ENCODE measurements around the gene TAMM41. TPM values are rescaled to one million over a fixed set of nuclear protein-coding genes. Genes with fewer than 3 reads are reported as not detected.
A peak's percentile ranks its signal among the peaks of the same experiment; 100 is the strongest.

TAMM41 gene
- total RNA-seq, 1 experiment from 2014 or later, result 19.7 TPM

DNA sequence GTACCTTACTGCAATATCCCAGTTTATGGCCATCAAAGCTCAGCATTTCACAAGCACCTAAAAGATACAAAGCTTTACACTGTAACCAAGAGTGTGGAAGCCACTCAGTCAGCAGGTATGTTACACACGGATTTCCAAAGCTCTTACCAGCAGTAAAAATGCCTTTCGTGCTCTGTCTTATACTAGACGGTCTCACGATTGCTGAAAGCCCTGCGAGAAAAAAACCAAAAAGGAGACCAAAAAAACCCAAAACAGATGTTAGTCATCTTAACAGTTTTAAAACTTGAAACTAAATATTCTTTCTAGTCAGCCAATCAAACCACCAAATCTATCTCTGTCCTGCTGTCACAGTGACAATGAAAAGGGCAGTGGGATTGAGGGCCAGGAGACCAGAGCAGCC, 39.0 kb downstream of the TAMM41 start:
- Histone ChIP-seq H3K9me3 (no peaks in the 10 kb centered on the region), H3K4me3 (ENCODE audit: low read depth, low read length) (no peak overlapping the region), H3K36me3 (ENCODE audit: control insufficient read depth, insufficient read depth, low read length) (peaks cover 4% of the 10 kb centered on the region; the same call in 1 of the 2 replicates), H3K27me3 (replicated peaks; ENCODE audit: control insufficient read depth, insufficient read depth, low read length) (no peaks in the 10 kb centered on the region), H3K4me1 (no peaks in the 10 kb centered on the region)
- H3K4me1 Mint-ChIP-seq (ENCODE audit: low read depth, unreplicated experiment), result no peaks in the 10 kb centered on the region
- H3K36me3 Mint-ChIP-seq (ENCODE audit: insufficient read depth, unreplicated experiment), result peaks cover 21% of the 10 kb centered on the region
- H3K9me3 Mint-ChIP-seq (ENCODE audit: unreplicated experiment), result no peaks in the 10 kb centered on the region
- no peak for DNase-seq
- no TSS peak for BruUV-seq (replicated peaks)
- no peak overlapping the region for H3K27ac Mint-ChIP-seq (ENCODE audit: unreplicated experiment)
- no peak overlapping the region for H3K4me3 Mint-ChIP-seq (ENCODE audit: unreplicated experiment)
- no peaks in the 10 kb centered on the region for H3K27me3 Mint-ChIP-seq (ENCODE audit: insufficient read depth, unreplicated experiment)
- intact Hi-C loops (cut with micrococcal nuclease; ENCODE audit: unreplicated experiment), result no loop called here
- TF ChIP-seq, protein P1, sequence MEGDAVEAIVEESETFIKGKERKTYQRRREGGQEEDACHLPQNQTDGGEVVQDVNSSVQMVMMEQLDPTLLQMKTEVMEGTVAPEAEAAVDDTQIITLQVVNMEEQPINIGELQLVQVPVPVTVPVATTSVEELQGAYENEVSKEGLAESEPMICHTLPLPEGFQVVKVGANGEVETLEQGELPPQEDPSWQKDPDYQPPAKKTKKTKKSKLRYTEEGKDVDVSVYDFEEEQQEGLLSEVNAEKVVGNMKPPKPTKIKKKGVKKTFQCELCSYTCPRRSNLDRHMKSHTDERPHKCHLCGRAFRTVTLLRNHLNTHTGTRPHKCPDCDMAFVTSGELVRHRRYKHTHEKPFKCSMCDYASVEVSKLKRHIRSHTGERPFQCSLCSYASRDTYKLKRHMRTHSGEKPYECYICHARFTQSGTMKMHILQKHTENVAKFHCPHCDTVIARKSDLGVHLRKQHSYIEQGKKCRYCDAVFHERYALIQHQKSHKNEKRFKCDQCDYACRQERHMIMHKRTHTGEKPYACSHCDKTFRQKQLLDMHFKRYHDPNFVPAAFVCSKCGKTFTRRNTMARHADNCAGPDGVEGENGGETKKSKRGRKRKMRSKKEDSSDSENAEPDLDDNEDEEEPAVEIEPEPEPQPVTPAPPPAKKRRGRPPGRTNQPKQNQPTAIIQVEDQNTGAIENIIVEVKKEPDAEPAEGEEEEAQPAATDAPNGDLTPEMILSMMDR (IDR thresholded peaks at IDR 0.05; ENCODE audit: insufficient read depth in 1 of 2, low read depth in 1 of 2, low read length in 1 of 2, severe bottlenecking in 1 of 2, unreplicated experiment in 1 of 2), result no peak
- ChIA-PET CTCF (interaction anchor here (1.5 kb wide), 1 partner anchor 33 kb away, joined by 7 read pairs; no protein-coding TSS in a partner anchor), POLR2A (no interaction called here)

DNA sequence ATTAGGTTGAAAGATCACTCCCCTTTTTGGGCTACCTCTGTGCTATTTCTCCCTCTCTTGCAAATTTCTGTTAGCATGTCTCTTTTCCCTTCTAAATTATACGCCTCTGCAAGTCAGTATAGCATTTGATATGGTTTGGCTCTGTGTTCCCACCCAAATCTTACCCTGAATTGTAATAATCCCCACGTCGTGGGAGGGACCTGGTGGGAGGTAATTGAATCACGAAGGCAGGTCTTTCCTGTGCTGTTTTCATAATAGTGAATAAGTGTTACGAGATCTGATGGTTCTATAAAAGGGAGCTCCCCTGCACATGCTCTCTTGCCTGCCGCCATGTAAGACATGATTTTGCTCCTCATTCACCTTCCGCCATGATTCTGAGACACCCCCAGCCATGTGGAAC, 41.0 kb downstream of the TAMM41 start:
- H3K9me3 ChIP-seq, result no peaks in the 10 kb centered on the region
- H3K4me1 ChIP-seq, result no peaks in the 10 kb centered on the region
- peaks cover 11% of the 10 kb centered on the region for H3K9me3 Mint-ChIP-seq (ENCODE audit: unreplicated experiment)
- no peak overlapping the region for H3K27ac Mint-ChIP-seq (ENCODE audit: unreplicated experiment)
- no peaks in the 10 kb centered on the region for H3K27me3 ChIP-seq (replicated peaks; ENCODE audit: control insufficient read depth, insufficient read depth, low read length)
- no peak overlapping the region for H3K4me3 ChIP-seq (ENCODE audit: low read depth, low read length)
- intact Hi-C loops (cut with micrococcal nuclease; ENCODE audit: unreplicated experiment), result loop anchor here (2.0 kb wide), 1 partner anchor 143 kb away; no protein-coding TSS in a partner anchor
- H3K4me1 Mint-ChIP-seq (ENCODE audit: low read depth, unreplicated experiment), result no peaks in the 10 kb centered on the region
- TF ChIP-seq, protein P1 (IDR thresholded peaks at IDR 0.05; ENCODE audit: insufficient read depth in 1 of 2, low read depth in 1 of 2, low read length in 1 of 2, severe bottlenecking in 1 of 2, unreplicated experiment in 1 of 2), result no peak
- peaks cover 40% of the 10 kb centered on the region for H3K36me3 Mint-ChIP-seq (ENCODE audit: insufficient read depth, unreplicated experiment)
- peaks cover 4% of the 10 kb centered on the region; the same call in 1 of the 2 replicates for H3K36me3 ChIP-seq (ENCODE audit: control insufficient read depth, insufficient read depth, low read length)
- POLR2A ChIA-PET, result no interaction called here
- BruUV-seq (replicated peaks), result no TSS peak
- DNase-seq, result no peak
- no peak overlapping the region for H3K4me3 Mint-ChIP-seq (ENCODE audit: unreplicated experiment)
- no peaks in the 10 kb centered on the region for H3K27me3 Mint-ChIP-seq (ENCODE audit: insufficient read depth, unreplicated experiment)
- CTCF ChIA-PET, result interaction anchor here (1.0 kb wide), 1 partner anchor 18 kb away, joined by 3 read pairs; no protein-coding TSS in a partner anchor

DNA sequence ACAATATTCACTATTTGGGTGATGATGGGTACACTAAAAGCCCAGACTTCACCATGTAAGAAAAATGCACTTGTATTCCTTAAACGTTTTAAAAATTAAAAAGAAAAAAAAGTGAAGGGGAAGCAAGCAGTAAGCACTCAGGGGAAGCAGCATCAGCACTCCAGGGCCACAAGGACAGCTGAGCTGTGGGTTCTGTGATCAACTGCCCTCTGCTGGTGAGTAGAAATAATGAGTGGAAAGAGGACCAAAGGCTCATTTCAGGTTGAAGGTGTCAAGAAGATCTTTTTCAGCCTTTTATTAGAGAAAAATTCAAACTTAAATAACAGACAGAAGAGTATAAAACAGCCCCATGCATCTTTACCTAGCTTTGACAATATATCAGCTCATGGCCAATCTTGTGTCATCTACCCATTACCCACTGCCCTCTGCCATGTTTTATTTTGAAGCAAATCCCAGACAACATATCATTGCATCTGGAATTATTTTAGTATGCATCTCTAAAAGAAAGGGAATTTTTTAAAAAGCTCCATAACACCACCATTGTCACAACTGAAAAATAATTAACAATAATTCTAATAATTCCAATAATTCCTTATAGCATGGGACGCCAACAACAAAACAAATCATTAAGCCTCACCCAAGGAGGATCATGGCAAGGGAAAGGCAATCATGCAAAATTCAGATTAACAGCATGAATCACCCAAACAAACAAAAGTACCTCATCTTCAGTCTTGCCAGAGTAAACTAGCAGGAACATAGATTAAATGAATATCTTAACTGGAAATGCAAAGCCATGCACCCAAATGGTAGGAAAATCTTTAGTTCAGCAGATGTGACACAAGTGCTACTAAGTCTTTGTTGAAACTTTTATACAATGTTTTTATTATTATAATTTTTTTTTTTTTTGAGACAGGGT, 42.5 kb downstream of the TAMM41 start:
- no TSS peak for BruUV-seq (replicated peaks)
- ChIA-PET CTCF (interaction anchor here (0.7 to 1.0 kb wide), 6 partner anchors 20 to 425 kb away, joined by 3 to 9 read pairs (median 6); no protein-coding TSS in a partner anchor), POLR2A (no interaction called here)
- no peaks in the 10 kb centered on the region for H3K27me3 ChIP-seq (replicated peaks; ENCODE audit: control insufficient read depth, insufficient read depth, low read length)
- peaks cover 4% of the 10 kb centered on the region; the same call in 1 of the 2 replicates for H3K36me3 ChIP-seq (ENCODE audit: control insufficient read depth, insufficient read depth, low read length)
- TF ChIP-seq, protein P1 (IDR thresholded peaks at IDR 0.05; ENCODE audit: insufficient read depth in 1 of 2, low read depth in 1 of 2, low read length in 1 of 2, severe bottlenecking in 1 of 2, unreplicated experiment in 1 of 2), result peak; percentile 73 to 79
- H3K4me3 ChIP-seq (ENCODE audit: low read depth, low read length), result no peak overlapping the region
- Mint-ChIP-seq H3K4me1 (ENCODE audit: low read depth, unreplicated experiment) (no peaks in the 10 kb centered on the region), H3K36me3 (ENCODE audit: insufficient read depth, unreplicated experiment) (peaks cover 47% of the 10 kb centered on the region), H3K9me3 (ENCODE audit: unreplicated experiment) (peaks cover 11% of the 10 kb centered on the region), H3K27ac (ENCODE audit: unreplicated experiment) (no peak overlapping the region), H3K4me3 (ENCODE audit: unreplicated experiment) (no peak overlapping the region), H3K27me3 (ENCODE audit: insufficient read depth, unreplicated experiment) (no peaks in the 10 kb centered on the region)
- peak; percentile 47 to 55 for DNase-seq
- H3K9me3 ChIP-seq, result no peaks in the 10 kb centered on the region
- intact Hi-C loops (cut with micrococcal nuclease; ENCODE audit: unreplicated experiment), result loop anchor here (1.0 to 2.0 kb wide), 5 partner anchors 30 to 425 kb away; no protein-coding TSS in a partner anchor
- no peaks in the 10 kb centered on the region for H3K4me1 ChIP-seq
